CD4-positive, alpha-beta T cell (primary cell): ENCODE results near the gene CEP131. TPM values are rescaled to one million over a fixed set of nuclear protein-coding genes. Genes with fewer than 3 reads are reported as not detected.

ENCODE experiments used
- ATAC-seq: fragments of 200-7000 bp; cut with Tn5 transposase; one replicate; pipeline ENCODE4 v1.10.0; 2022; ENCODE audit warnings: mild to moderate bottlenecking; ENCODE audit not compliant: poor library complexity
- CTCF ChIA-PET: fragments of 350-600 bp; sonication (Branson Sonifier 250); formaldehyde crosslinking; loops from one replicate; lab custom pipeline; 2021; ENCODE audit warnings: antibody characterized with exemption, inconsistent platforms; lab: Charles Lee
- POLR2A ChIA-PET: fragments of 350-600 bp; sonication (Branson Sonifier 250); formaldehyde crosslinking; loops from one replicate; lab custom pipeline; 2021; ENCODE audit warnings: antibody characterized with exemption, inconsistent platforms; lab: Charles Lee
- DNase-seq, 14 experiments: peaks; one replicate each; pipeline ENCODE4 v3.0.0-alpha.2; 2013 to 2020; ENCODE audit warnings: mixed read lengths in 2 of 14
- H3K27ac ChIP-seq, 2 donors: one replicate each; pipeline versions ENCODE4 v1.5.1 to v1.7.0; 2013; ENCODE audit warnings: low read length in 2 of 2, low read depth in 1 of 2, mild to moderate bottlenecking in 1 of 2
- H3K27me3 ChIP-seq, 2 experiments: 1 replicate in 1 of 2; 2 replicates in 1 of 2; pipeline versions ENCODE4 v1.6.1 to v1.7.0; 2013; ENCODE audit warnings: low read length in 2 of 2, control low read depth in 1 of 2, mild to moderate bottlenecking in 1 of 2, moderate library complexity in 1 of 2; ENCODE audit not compliant: insufficient read depth in 2 of 2, control insufficient read depth in 1 of 2
- H3K36me3 ChIP-seq: one replicate; pipeline ENCODE4 v1.6.1; 2013; ENCODE audit warnings: low read length, control low read depth; ENCODE audit not compliant: insufficient read depth
- H3K4me1 ChIP-seq: one replicate; pipeline ENCODE4 v1.6.1; 2013; ENCODE audit warnings: low read length, control low read depth; ENCODE audit not compliant: insufficient read depth
- H3K4me3 ChIP-seq: one replicate; pipeline ENCODE4 v1.5.1; 2013; ENCODE audit warnings: mild to moderate bottlenecking, low read length, moderate library complexity
- H3K9me3 ChIP-seq, 2 experiments: 1 replicate in 1 of 2; 2 replicates in 1 of 2; pipeline versions ENCODE4 v1.6.1 to v1.7.0; 2013; ENCODE audit warnings: low read length in 2 of 2, mild to moderate bottlenecking in 2 of 2, control low read depth in 1 of 2, moderate library complexity in 1 of 2; ENCODE audit not compliant: control insufficient read depth in 1 of 2, insufficient read depth in 1 of 2
- H3K27ac Mint-ChIP-seq: one replicate; pipeline ENCODE4 v1.8.0; 2020; ENCODE audit warnings: mixed read lengths
- H3K27me3 Mint-ChIP-seq: one replicate; pipeline ENCODE4 v1.8.0; 2021; ENCODE audit warnings: mixed read lengths
- H3K36me3 Mint-ChIP-seq: one replicate; pipeline ENCODE4 v1.8.0; 2021; ENCODE audit warnings: low read depth, mixed read lengths
- H3K4me1 Mint-ChIP-seq: one replicate; pipeline ENCODE4 v1.8.0; 2021; ENCODE audit warnings: low read depth, mixed read lengths
- H3K4me3 Mint-ChIP-seq: one replicate; pipeline ENCODE4 v1.8.0; 2020; ENCODE audit warnings: mild to moderate bottlenecking, mixed read lengths
- H3K9me3 Mint-ChIP-seq: one replicate; pipeline ENCODE4 v1.8.0; 2020; ENCODE audit warnings: mixed read lengths
- CTCF ChIP-seq: fragments of 200-600 bp; IDR thresholded peaks from one replicate; pipeline ENCODE4 v1.8.0; 2022; ENCODE audit warnings: antibody characterized with exemption, mild to moderate bottlenecking
- intact Hi-C, 2 experiments: fragments of 100-400 bp; cut with DNase I in 1 of 2; cut with micrococcal nuclease in 1 of 2; formaldehyde crosslinking; loops; one replicate each; pipeline versions ENCODE4 v1.15.1 to v1.9.0; 2023 to 2025; cut with DNase I, micrococcal nuclease
- total RNA-seq, 174 experiments: library from RNA in 2 of 174; stranded (reverse) in 2 of 174; gene quantifications; one replicate each; pipeline ENCODE4 v1.2.3 and lab custom pipeline; 2021 to 2026

Gene CEP131
- total RNA-seq, 2 experiments from 2014 or later, result 11.2 to 12.3 TPM

GRCh38 chr17:81189670-81190530 is 32.9 kb downstream of the CEP131 start:
- ATAC-seq, result no peak
- intact Hi-C loops, result no loop called here
- H3K27me3 ChIP-seq, result no peaks in the 10 kb centered on the region
- Mint-ChIP-seq H3K9me3 (no peaks in the 10 kb centered on the region), H3K27me3 (no peaks in the 10 kb centered on the region), H3K4me1 (no peaks in the 10 kb centered on the region), H3K4me3 (no peak overlapping the region), H3K27ac (no peak overlapping the region), H3K36me3 (peaks cover 4% of the 10 kb centered on the region)
- ChIA-PET CTCF (no interaction called here), POLR2A (no interaction called here)
- no peaks in the 10 kb centered on the region for H3K4me1 ChIP-seq
- H3K27ac ChIP-seq, result no peak overlapping the region
- DNase-seq, result no peak
- no peak overlapping the region for H3K4me3 ChIP-seq
- no peaks in the 10 kb centered on the region for H3K9me3 ChIP-seq
- H3K36me3 ChIP-seq, result no peaks in the 10 kb centered on the region
- no peak for TF ChIP-seq CTCF

- no peak for TF ChIP-seq CTCF
- CTCF ChIA-PET, result no interaction called here
- no peaks in the 10 kb centered on the region for H3K4me1 Mint-ChIP-seq
Measured at GRCh38 chr17:81189016-81189415, 33.7 kb downstream of the CEP131 start.

GRCh38 chr17:81188491-81188840 is 34.3 kb downstream of the CEP131 start:
- no peak overlapping the region for H3K4me3 ChIP-seq
- peaks cover 0 to 6% of the 10 kb centered on the region in 2 experiments for H3K9me3 ChIP-seq
- no peaks in the 10 kb centered on the region for H3K4me1 ChIP-seq
- H3K36me3 ChIP-seq, result no peaks in the 10 kb centered on the region
- no peak for TF ChIP-seq CTCF
- intact Hi-C loops, result no loop called here
- Mint-ChIP-seq H3K27me3 (no peaks in the 10 kb centered on the region), H3K36me3 (peaks cover 4% of the 10 kb centered on the region), H3K9me3 (no peaks in the 10 kb centered on the region), H3K4me1 (no peaks in the 10 kb centered on the region), H3K4me3 (no peak overlapping the region), H3K27ac (no peak overlapping the region)
- DNase-seq (no peak), ATAC-seq (no peak)
- ChIA-PET CTCF (no interaction called here), POLR2A (no interaction called here)
- no peak overlapping the region for H3K27ac ChIP-seq
- H3K27me3 ChIP-seq, result no peaks in the 10 kb centered on the region

More at GRCh38 chr17:81189016-81189415, 33.7 kb downstream of the CEP131 start:
- H3K9me3 Mint-ChIP-seq, result no peaks in the 10 kb centered on the region
- intact Hi-C loops, result no loop called here
- H3K27me3 Mint-ChIP-seq, result no peaks in the 10 kb centered on the region
- H3K4me3 Mint-ChIP-seq, result no peak overlapping the region
- no peak overlapping the region for H3K27ac Mint-ChIP-seq
- Histone ChIP-seq H3K9me3 (peaks cover 0 to 1% of the 10 kb centered on the region in 2 experiments), H3K36me3 (no peaks in the 10 kb centered on the region), H3K4me3 (no peak overlapping the region), H3K4me1 (no peaks in the 10 kb centered on the region), H3K27ac (no peak overlapping the region), H3K27me3 (no peaks in the 10 kb centered on the region)
- POLR2A ChIA-PET, result no interaction called here
- peaks cover 4% of the 10 kb centered on the region for H3K36me3 Mint-ChIP-seq
- DNase-seq (no peak), ATAC-seq (no peak)
